GM18505 (cell line): ENCODE data around the gene UNCX.
"Not testable (repeated sequence)": the region's sequence is repeated elsewhere in the genome, so short reads cannot be mapped to it uniquely, and the experiment has no call there.

Experiments
- ATAC-seq: cut with Tn5 transposase; IDR thresholded peaks from one replicate; pipeline ENCODE4 v1.9.1; 2021; ENCODE audit not compliant: unreplicated experiment
- POLR2A ChIP-seq: IDR thresholded peaks from 4 replicates; pipeline ENCODE4 v1.6.1; 2011; ENCODE audit warnings: borderline replicate concordance; ENCODE audit not compliant: insufficient read depth, insufficient read length; ENCODE audit errors: extremely low read depth

UNCX gene

GRCh38 chr7:1254281-1255079 lies 21.8 kb downstream of the UNCX start:
- TF ChIP-seq POLR2A: no peak
- no peak for ATAC-seq

- no peak for ATAC-seq
- no peak for TF ChIP-seq POLR2A
Measured at GRCh38 chr7:1255080-1255816, 22.6 kb downstream of the UNCX start.

DNA sequence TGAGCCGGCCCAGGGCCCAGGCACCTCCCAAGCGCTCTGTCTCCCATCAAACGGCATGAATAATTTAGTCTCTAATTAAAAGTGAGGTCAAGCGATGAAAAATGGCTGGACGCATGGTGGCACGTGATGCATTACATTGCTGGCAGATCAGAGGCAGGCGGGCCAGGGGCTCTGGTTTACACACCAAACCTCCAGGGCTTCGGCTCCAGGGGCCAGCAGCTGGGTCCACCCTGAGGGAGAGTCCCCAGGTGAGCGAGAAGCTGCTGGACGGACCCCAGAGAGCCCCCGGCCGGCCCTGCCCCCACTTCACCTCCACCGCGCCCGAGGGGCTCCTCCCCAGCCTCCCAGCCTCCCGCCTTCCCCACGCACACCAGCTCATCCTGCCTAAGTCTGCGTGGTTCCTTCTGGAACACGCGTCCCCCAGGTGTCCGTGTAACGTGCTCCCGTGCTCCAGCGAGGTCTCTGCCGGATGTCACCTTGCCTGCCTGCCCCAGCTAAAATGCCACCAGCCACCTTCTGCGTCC lies 23.2 kb downstream of the UNCX start:
- ATAC-seq: no peak
- no peak for TF ChIP-seq POLR2A

GRCh38 chr7:1256621-1257020 lies 23.9 kb downstream of the UNCX start:
- ATAC-seq: no peak
- no peak for TF ChIP-seq POLR2A

- no peak for ATAC-seq
- no peak for TF ChIP-seq POLR2A
Measured at GRCh38 chr7:1257221-1257620, 24.5 kb downstream of the UNCX start.

GRCh38 chr7:1257863-1258262 lies 25.2 kb downstream of the UNCX start:
- no peak for ATAC-seq
- no peak for TF ChIP-seq POLR2A

DNA sequence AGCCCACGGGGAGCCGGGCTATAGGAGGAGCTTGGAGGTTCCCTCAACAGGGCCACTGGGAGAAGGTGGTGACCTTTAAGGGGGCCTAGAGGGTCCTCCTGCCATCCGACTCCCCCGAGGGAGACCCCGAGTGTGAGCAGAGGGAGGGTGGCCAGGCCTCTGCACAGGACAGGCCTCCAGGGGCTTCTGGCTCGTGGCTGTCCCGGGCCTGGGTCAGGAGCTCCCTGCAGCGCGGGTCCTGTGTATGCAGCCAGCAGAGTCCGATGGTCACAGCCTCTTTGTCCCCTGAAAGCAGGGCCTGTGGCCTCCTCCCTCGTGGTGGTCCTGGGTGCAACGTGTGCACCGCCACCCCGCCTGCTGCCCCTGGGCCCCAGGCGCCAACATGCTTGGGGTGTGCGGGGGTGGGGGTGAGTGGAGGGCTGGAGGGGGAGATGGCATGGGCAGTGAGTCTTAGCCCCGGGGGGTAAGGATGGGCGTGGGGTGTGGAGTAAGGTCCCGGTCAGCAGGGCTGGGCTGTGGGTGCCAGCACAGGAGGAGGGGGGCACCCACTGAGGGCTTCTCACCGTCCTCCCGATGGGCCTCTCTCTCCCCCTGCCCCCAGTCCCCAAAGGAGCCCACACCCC lies 27.1 kb downstream of the UNCX start:
- ATAC-seq: no peak
- no peak for TF ChIP-seq POLR2A

DNA sequence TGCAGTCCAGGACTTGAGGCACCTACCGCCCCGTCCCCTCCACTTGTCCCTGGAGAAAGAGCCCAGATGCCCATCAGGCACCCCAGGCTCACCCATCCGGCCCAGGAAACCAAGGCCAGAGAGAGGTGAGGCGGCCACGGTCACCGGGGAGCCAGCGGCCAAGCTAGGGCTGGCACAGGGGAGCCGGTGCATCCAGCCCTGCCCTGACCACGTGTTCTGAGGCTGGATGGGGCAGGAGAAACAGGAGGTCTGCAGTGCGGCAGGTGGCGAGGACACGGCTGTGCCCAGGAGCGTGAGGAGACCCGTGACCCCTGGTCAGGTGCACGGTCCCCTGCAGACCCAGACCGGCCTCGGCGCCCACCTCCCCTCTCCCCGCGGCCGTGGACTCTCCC lies 27.6 kb downstream of the UNCX start:
- ATAC-seq: no peak
- TF ChIP-seq POLR2A: no peak

DNA sequence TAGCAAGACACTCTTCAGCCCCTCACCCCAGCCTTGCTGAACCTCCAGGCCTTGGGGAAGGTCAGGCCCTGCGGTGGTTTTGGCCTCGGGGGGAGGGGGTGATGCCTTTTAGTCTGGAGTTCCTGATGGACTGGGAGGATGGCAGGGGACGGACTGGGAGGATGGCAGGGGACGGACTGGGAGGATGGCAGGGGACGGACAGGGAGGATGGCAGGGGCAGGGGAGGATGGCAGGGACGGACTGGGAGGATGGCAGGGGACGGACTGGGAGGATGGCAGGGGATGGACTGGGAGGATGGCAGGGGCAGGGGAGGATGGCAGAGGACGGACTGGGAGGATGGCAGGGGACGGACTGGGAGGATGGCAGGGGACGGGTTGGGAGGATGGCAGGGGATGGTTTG lies 28.4 kb downstream of the UNCX start:
- ATAC-seq: not testable (repeated sequence)

DNA sequence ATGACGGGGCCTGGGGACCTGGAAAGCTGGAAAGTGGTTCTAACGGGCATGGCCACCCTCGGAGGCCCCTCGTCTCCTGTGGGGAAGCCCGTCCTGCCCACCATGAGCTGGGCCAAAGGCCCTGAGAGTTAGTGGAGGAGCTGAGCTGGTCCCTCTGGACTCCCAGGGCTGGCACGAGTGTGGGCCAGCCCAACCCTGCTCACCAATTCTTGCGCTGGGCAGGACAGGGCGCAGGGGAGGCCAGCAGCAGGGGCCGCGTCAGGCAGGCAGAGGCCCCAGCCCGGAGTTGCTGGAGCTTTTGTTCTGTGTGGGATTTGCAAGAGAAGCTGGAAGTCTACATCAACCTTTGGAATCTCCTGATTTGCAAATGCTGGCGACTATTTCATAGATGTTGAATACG lies 29.8 kb downstream of the UNCX start:
- no peak for ATAC-seq
- no peak for TF ChIP-seq POLR2A

GRCh38 chr7:1263391-1263951 lies 30.8 kb downstream of the UNCX start:
- ATAC-seq: no peak

DNA sequence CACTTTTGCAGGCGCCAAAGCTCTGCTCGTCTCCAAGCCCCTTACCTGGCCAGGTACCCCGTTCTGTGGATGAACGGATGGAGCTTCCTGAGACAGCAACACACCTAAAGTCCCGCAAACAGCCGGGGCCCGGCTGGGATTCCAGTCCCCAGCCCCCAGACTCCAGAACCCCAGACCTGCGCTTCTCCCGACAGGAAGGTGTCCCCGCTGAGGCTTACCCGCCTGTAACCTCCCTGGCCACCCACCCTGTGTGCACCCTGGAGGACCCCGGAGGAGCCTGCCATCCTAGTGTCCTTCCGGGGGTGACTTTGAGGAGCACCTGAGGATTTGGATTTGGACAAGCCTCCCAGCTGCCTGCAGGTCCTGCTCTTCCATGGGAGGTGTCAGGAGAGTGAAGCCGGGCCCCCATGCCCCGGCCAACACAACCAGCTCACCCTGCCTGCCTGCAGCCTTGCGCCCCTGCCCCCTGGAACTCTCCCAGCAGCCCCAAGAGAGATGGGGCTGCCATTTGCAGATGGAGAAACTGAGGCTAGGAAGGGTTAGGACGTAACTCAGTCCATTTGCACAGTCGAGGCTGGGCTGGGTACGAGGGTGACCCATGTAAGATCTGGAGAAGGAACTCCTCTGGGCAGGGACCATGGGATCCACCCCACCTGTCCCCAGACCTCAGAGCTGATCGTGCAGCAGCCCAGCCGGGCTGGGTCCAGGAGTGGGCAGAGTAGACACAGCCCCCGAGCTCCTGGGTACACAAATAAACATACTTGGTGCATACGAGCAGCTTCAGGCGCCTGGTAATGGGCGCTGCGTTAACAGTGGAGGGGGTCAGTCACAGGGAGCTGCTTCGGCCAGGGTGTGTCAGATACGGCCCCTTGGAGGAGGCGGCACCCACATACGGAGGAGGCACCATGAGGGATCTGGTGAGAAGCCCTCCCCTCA lies 31.9 kb downstream of the UNCX start:
- TF ChIP-seq POLR2A: no peak
- no peak for ATAC-seq

More at GRCh38 chr7:1263391-1263951, 30.8 kb downstream of the UNCX start:
- TF ChIP-seq POLR2A: no peak
